Measurements from ENCODE around the gene WDR82. TPM values are rescaled to one million over a fixed set of nuclear protein-coding genes. Genes with fewer than 3 reads are reported as not detected.

The WDR82 gene
- total and polyA plus RNA-seq, 10 of the 15 experiments (the other 5 are each of a cell fraction or from before 2014, with no cell fraction given), result 10.1 to 82.4 (median 48.7) TPM

DNA sequence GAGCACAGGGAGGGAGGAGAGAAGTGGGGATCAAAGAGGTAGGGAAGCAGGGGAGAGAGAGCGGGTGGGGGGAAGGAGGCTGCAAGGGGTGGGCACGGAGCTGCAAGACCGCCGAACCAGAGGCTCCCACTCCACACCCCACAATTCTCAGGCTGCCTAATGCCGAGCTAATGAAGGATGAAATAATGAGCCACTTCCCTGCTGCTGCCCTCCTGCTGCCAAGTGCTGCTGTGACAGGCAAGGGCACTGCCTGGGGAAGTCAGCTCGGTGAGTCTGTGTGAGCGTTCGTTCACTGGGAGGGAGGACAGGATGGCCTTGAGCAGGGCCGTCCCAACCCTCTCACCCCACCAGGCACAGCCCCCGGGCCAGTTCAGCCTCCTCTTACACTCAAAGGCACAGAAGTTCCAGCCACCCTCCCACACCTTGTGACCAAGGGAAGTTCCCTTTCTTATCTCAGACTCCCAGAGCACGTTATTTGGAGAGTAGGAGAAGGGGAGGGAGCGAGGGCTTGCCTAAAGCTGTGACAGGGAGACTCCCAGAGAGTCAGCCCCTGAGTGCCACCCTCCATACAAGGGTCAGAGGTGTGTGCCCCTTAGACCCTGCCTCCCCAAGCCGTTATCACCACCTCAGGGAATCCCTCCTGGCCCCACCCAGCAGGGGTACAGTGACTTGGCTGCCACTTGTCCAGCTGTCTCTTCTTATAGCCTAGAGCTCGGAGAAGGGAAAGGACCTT, 21.6 kb upstream of the WDR82 start (continued):
- TF ChIP-seq, protein P1, sequence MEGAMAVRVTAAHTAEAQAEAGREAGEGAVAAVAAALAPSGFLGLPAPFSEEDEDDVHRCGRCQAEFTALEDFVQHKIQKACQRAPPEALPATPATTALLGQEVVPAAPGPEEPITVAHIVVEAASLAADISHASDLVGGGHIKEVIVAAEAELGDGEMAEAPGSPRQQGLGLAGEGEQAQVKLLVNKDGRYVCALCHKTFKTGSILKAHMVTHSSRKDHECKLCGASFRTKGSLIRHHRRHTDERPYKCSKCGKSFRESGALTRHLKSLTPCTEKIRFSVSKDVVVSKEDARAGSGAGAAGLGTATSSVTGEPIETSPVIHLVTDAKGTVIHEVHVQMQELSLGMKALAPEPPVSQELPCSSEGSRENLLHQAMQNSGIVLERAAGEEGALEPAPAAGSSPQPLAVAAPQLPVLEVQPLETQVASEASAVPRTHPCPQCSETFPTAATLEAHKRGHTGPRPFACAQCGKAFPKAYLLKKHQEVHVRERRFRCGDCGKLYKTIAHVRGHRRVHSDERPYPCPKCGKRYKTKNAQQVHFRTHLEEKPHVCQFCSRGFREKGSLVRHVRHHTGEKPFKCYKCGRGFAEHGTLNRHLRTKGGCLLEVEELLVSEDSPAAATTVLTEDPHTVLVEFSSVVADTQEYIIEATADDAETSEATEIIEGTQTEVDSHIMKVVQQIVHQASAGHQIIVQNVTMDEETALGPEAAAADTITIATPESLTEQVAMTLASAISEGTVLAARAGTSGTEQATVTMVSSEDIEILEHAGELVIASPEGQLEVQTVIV (IDR thresholded peaks at IDR 0.05; ENCODE audit: borderline replicate concordance, partially characterized antibody), result no peak
- no peak for TF ChIP-seq SPI1 (IDR thresholded peaks at IDR 0.05; ENCODE audit: borderline replicate concordance, insufficient read depth, low read depth, low read length)
- TF ChIP-seq LARP7 (IDR thresholded peaks at IDR 0.05), result no peak
- TF ChIP-seq BCL11A (IDR thresholded peaks at IDR 0.05; ENCODE audit: low read depth, low read length), result no peak
- no peak for TF ChIP-seq ZNF622 (IDR thresholded peaks at IDR 0.05)
- TF ChIP-seq MYC (IDR thresholded peaks at IDR 0.05; ENCODE audit: insufficient read depth, insufficient read length, insufficient replicate concordance, low read length, severe bottlenecking), result no peak
- TF ChIP-seq RELA (IDR thresholded peaks at IDR 0.05; ENCODE audit: borderline replicate concordance, partially characterized antibody), result no peak
- no peak for TF ChIP-seq NFYB (IDR thresholded peaks at IDR 0.05; ENCODE audit: insufficient read depth, low read depth, low read length)
- TF ChIP-seq MTA2 (IDR thresholded peaks at IDR 0.05; ENCODE audit: low read depth), result peak; percentile 43; the same call in 1 of the 2 replicates
- no peak for TF ChIP-seq SUPT20H (IDR thresholded peaks at IDR 0.05; ENCODE audit: borderline replicate concordance, control insufficient read depth, low read depth, low read length)
- TF ChIP-seq HCFC1 (IDR thresholded peaks at IDR 0.05; ENCODE audit: low read length), result no peak
- TF ChIP-seq STAT3 (IDR thresholded peaks at IDR 0.05; ENCODE audit: low read depth, low read length), result no peak
- TF ChIP-seq ZZZ3 (IDR thresholded peaks at IDR 0.05; ENCODE audit: control insufficient read depth, insufficient read length, low read depth), result no peak
- TF ChIP-seq, protein P2, sequence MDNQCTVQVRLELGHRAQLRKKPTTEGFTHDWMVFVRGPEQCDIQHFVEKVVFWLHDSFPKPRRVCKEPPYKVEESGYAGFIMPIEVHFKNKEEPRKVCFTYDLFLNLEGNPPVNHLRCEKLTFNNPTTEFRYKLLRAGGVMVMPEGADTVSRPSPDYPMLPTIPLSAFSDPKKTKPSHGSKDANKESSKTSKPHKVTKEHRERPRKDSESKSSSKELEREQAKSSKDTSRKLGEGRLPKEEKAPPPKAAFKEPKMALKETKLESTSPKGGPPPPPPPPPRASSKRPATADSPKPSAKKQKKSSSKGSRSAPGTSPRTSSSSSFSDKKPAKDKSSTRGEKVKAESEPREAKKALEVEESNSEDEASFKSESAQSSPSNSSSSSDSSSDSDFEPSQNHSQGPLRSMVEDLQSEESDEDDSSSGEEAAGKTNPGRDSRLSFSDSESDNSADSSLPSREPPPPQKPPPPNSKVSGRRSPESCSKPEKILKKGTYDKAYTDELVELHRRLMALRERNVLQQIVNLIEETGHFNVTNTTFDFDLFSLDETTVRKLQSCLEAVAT (IDR thresholded peaks at IDR 0.05), result no peak
- TF ChIP-seq CHD2 (IDR thresholded peaks at IDR 0.05; ENCODE audit: borderline replicate concordance, low read depth, low read length), result peak; percentile 22; the same call in 1 of the 2 replicates
- TF ChIP-seq, protein P3, sequence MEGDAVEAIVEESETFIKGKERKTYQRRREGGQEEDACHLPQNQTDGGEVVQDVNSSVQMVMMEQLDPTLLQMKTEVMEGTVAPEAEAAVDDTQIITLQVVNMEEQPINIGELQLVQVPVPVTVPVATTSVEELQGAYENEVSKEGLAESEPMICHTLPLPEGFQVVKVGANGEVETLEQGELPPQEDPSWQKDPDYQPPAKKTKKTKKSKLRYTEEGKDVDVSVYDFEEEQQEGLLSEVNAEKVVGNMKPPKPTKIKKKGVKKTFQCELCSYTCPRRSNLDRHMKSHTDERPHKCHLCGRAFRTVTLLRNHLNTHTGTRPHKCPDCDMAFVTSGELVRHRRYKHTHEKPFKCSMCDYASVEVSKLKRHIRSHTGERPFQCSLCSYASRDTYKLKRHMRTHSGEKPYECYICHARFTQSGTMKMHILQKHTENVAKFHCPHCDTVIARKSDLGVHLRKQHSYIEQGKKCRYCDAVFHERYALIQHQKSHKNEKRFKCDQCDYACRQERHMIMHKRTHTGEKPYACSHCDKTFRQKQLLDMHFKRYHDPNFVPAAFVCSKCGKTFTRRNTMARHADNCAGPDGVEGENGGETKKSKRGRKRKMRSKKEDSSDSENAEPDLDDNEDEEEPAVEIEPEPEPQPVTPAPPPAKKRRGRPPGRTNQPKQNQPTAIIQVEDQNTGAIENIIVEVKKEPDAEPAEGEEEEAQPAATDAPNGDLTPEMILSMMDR (IDR thresholded peaks at IDR 0.05 in 2 of 3, conservative IDR thresholded peaks at IDR 0.05 in 1 of 3; ENCODE audit: control insufficient read depth in 2 of 3, extremely low read depth in 1 of 3, insufficient read depth in 1 of 3, low read depth in 3 of 3, low read length in 3 of 3), result peak in 2 of 3 experiments; percentile 10 to 29; a peak in 3 of 6 replicates
- TF ChIP-seq SMARCA5 (IDR thresholded peaks at IDR 0.05), result no peak
- 0 out of 2 replicates have a peak, but pooled peaks have one; percentile 30 for TF ChIP-seq POLR2AphosphoS5 (IDR thresholded peaks at IDR 0.05; ENCODE audit: low read length)
- TF ChIP-seq, protein P4, sequence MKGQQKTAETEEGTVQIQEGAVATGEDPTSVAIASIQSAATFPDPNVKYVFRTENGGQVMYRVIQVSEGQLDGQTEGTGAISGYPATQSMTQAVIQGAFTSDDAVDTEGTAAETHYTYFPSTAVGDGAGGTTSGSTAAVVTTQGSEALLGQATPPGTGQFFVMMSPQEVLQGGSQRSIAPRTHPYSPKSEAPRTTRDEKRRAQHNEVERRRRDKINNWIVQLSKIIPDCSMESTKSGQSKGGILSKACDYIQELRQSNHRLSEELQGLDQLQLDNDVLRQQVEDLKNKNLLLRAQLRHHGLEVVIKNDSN (IDR thresholded peaks at IDR 0.05; ENCODE audit: borderline replicate concordance, extremely low read length, insufficient read depth, low read depth, low read length), result no peak
- no peak for TF ChIP-seq TCF12 (IDR thresholded peaks at IDR 0.05; ENCODE audit: low read depth, low read length)
- no peak for TF ChIP-seq YBX1 (IDR thresholded peaks at IDR 0.05)
- no peak for TF ChIP-seq ZNF207 (IDR thresholded peaks at IDR 0.05; ENCODE audit: borderline replicate concordance)
- TF ChIP-seq MEF2A (IDR thresholded peaks at IDR 0.05; ENCODE audit: insufficient read depth, low read depth, low read length), result no peak
- TF ChIP-seq IKZF2 (IDR thresholded peaks at IDR 0.05), result peak in 1 of 2 experiments; percentile 19; a peak in 2 of 4 replicates
